ENCODE measurements around the gene PSD4.
A peak's percentile ranks its signal among the peaks of the same experiment; 100 is the strongest.

Gene PSD4

DNA sequence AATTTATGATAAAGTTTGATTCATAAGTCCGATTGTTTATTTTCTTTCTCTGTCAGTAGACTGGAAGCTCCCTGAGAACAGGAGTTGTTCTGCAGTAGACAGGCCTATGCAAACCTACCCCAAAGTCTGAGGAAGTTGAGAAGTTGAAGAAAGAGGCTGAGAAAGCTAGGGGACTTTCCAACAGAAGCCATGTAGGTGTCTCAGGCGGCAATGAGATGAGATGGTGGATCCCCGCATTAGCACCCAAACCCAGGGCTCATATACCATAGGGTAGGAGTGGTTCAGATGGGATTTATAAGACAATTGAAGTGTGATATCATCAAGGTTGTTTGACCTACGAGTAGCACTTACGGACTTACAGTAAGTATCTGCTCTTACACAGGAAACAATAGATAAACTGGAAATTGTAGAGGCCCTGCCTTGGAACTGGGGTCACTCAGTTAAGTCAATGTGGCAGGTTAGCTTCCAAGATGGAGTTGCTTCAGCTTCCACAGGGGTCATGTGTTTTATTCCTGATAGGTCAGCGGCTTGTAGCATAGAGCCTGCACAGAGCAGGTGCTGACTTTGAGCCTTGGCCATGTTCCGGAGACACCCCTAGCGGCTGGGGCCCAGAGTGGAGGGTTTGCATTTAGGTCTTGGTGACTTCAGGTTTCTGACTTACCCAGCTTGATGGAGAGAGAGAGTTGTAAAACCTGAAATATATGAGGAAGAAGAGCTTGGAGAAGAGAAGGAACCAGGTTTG is 2.3 kb upstream of the PSD4 start:
- Histone ChIP-seq H3K9me3 (ENCODE audit: insufficient read depth, low read depth, low read length) (no peaks in the 10 kb centered on the region), H3F3A (ENCODE audit: low read depth) (no peaks in the 10 kb centered on the region), H3K9me2 (replicated peaks; ENCODE audit: low read depth, low read length) (no peaks in the 10 kb centered on the region), H3K4me1 (ENCODE audit: insufficient read depth, low read length, poor library complexity, severe bottlenecking) (peaks cover 41% of the 10 kb centered on the region), H3K36me3 (ENCODE audit: insufficient read depth, low read length) (no peaks in the 10 kb centered on the region), H3K4me3 (ENCODE audit: low read length, poor library complexity, severe bottlenecking) (no peak overlapping the region), H2AFZ (ENCODE audit: low read length) (no peak overlapping the region), H3K4me2 (ENCODE audit: low read depth, low read length, poor library complexity, severe bottlenecking) (no peak overlapping the region), H3K79me2 (ENCODE audit: insufficient read depth, low read length) (peaks cover 26% of the 10 kb centered on the region), H3K27me3 (ENCODE audit: insufficient read depth, low read length, poor library complexity, severe bottlenecking) (no peaks in the 10 kb centered on the region), H3K9ac (ENCODE audit: low read depth, low read length, poor library complexity, severe bottlenecking) (no peak overlapping the region), H4K20me1 (ENCODE audit: insufficient read depth, low read length, poor library complexity, severe bottlenecking) (peaks cover 16% of the 10 kb centered on the region)
- no peak for TF ChIP-seq EZH2phosphoT487 (IDR thresholded peaks at IDR 0.05; ENCODE audit: borderline replicate concordance)
- TF ChIP-seq, protein P1, sequence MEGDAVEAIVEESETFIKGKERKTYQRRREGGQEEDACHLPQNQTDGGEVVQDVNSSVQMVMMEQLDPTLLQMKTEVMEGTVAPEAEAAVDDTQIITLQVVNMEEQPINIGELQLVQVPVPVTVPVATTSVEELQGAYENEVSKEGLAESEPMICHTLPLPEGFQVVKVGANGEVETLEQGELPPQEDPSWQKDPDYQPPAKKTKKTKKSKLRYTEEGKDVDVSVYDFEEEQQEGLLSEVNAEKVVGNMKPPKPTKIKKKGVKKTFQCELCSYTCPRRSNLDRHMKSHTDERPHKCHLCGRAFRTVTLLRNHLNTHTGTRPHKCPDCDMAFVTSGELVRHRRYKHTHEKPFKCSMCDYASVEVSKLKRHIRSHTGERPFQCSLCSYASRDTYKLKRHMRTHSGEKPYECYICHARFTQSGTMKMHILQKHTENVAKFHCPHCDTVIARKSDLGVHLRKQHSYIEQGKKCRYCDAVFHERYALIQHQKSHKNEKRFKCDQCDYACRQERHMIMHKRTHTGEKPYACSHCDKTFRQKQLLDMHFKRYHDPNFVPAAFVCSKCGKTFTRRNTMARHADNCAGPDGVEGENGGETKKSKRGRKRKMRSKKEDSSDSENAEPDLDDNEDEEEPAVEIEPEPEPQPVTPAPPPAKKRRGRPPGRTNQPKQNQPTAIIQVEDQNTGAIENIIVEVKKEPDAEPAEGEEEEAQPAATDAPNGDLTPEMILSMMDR (conservative IDR thresholded peaks at IDR 0.05; ENCODE audit: low read length): no peak

GRCh38 chr2:113172721-113173541 is 840 bp upstream of the PSD4 start:
- peaks cover 29% of the 10 kb centered on the region for H4K20me1 ChIP-seq (ENCODE audit: insufficient read depth, low read length, poor library complexity, severe bottlenecking)
- H3F3A ChIP-seq (ENCODE audit: low read depth): no peaks in the 10 kb centered on the region
- TF ChIP-seq, protein P1 (conservative IDR thresholded peaks at IDR 0.05; ENCODE audit: low read length): no peak
- TF ChIP-seq EZH2phosphoT487 (IDR thresholded peaks at IDR 0.05; ENCODE audit: borderline replicate concordance): no peak
- no peaks in the 10 kb centered on the region for H3K27me3 ChIP-seq (ENCODE audit: insufficient read depth, low read length, poor library complexity, severe bottlenecking)
- no peaks in the 10 kb centered on the region for H3K9me3 ChIP-seq (ENCODE audit: insufficient read depth, low read depth, low read length)
- H3K9me2 ChIP-seq (replicated peaks; ENCODE audit: low read depth, low read length): no peaks in the 10 kb centered on the region
- peaks cover 40% of the 10 kb centered on the region for H3K79me2 ChIP-seq (ENCODE audit: insufficient read depth, low read length)
- H3K4me1 ChIP-seq (ENCODE audit: insufficient read depth, low read length, poor library complexity, severe bottlenecking): peaks cover 48% of the 10 kb centered on the region
- H2AFZ ChIP-seq (ENCODE audit: low read length): 0 out of 2 replicates have a peak overlapping the region, but pooled peaks have one; percentile 13
- peak overlapping the region; percentile 98 for H3K9ac ChIP-seq (ENCODE audit: low read depth, low read length, poor library complexity, severe bottlenecking)
- peak overlapping the region; percentile 100 for H3K4me2 ChIP-seq (ENCODE audit: low read depth, low read length, poor library complexity, severe bottlenecking)
- H3K36me3 ChIP-seq (ENCODE audit: insufficient read depth, low read length): no peaks in the 10 kb centered on the region
- H3K4me3 ChIP-seq (ENCODE audit: low read length, poor library complexity, severe bottlenecking): peak overlapping the region; percentile 97

DNA sequence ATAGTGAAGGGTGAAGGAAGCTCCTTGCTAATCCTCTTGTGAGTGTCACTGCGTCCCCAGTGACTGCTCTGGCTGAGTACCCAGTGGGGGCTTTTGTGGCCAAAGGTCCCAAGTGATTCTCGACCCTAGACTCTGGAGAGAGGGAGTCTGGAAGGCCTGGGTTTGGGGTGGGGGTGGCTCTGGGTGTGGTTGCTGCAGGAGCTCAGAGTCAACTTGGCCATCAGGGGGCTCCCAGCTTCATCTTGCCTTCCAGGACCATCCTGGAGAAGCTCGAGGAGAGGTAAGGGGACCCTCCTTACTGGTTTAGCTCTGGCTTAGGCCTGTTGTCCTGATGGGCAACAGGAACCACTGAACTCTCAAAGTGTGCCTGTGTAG is 592 bp downstream of the PSD4 start:
- Histone ChIP-seq H3K27me3 (ENCODE audit: insufficient read depth, low read length, poor library complexity, severe bottlenecking) (no peaks in the 10 kb centered on the region), H3K9ac (ENCODE audit: low read depth, low read length, poor library complexity, severe bottlenecking) (peak overlapping the region; percentile 98), H3K9me2 (replicated peaks; ENCODE audit: low read depth, low read length) (no peaks in the 10 kb centered on the region), H3F3A (ENCODE audit: low read depth) (no peaks in the 10 kb centered on the region), H3K4me2 (ENCODE audit: low read depth, low read length, poor library complexity, severe bottlenecking) (peak overlapping the region; percentile 100), H3K79me2 (ENCODE audit: insufficient read depth, low read length) (peaks cover 55% of the 10 kb centered on the region), H4K20me1 (ENCODE audit: insufficient read depth, low read length, poor library complexity, severe bottlenecking) (peaks cover 42% of the 10 kb centered on the region), H3K4me3 (ENCODE audit: low read length, poor library complexity, severe bottlenecking) (peak overlapping the region; percentile 97), H3K9me3 (ENCODE audit: insufficient read depth, low read depth, low read length) (no peaks in the 10 kb centered on the region), H2AFZ (ENCODE audit: low read length) (peak overlapping the region; percentile 11; the same call in 1 of the 2 replicates), H3K4me1 (ENCODE audit: insufficient read depth, low read length, poor library complexity, severe bottlenecking) (peaks cover 49% of the 10 kb centered on the region), H3K36me3 (ENCODE audit: insufficient read depth, low read length) (no peaks in the 10 kb centered on the region)
- TF ChIP-seq, protein P1 (conservative IDR thresholded peaks at IDR 0.05; ENCODE audit: low read length): peak; percentile 61
- TF ChIP-seq EZH2phosphoT487 (IDR thresholded peaks at IDR 0.05; ENCODE audit: borderline replicate concordance): no peak

All from Loucy (cell line).